ENCODE measurements around the gene ZNF283. TPM values are rescaled to one million over a fixed set of nuclear protein-coding genes. Genes with fewer than 3 reads are reported as not detected.

ZNF283 gene
- total and polyA plus RNA-seq, 3 experiments from 2014 or later = 2.7 to 6.3 (median 5.8) TPM

DNA sequence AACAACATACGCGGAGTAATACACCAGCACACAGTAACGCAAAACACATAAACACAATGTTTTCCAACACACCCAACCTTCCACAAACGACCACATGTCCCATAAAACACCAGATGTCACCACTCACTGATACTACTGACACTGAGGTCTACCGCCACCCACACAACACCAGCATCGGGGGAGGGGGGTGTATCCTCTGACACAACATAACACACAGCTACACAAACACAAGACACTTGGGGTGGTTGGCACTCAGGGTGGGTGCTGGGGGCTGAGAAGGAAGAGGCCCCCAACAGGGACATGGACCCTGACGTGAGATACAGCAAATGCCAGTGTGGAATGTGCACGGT, 44.8 kb upstream of the ZNF283 start:
- peak overlapping the region; percentile 23 to 93 (median 79) for H3K4me3 Mint-ChIP-seq
- DNase-seq = no peak
- Histone ChIP-seq H3K9me3 (ENCODE audit: low read length) (no peaks in the 10 kb centered on the region), H3K27ac (ENCODE audit: low read depth, low read length) (no peak overlapping the region), H3K4me3 (ENCODE audit: low read length) (no peak overlapping the region), H3K36me3 (ENCODE audit: insufficient read depth, low read length) (no peaks in the 10 kb centered on the region), H3K27me3 (ENCODE audit: insufficient read depth, low read length, poor library complexity, severe bottlenecking) (no peaks in the 10 kb centered on the region), H3K4me1 (ENCODE audit: insufficient read depth, low read length) (peaks cover 58% of the 10 kb centered on the region)
- ChIA-PET CTCF (interaction anchor here (1.0 to 3.2 kb wide), 3 partner anchors 17 to 113 kb away, joined by 3 to 12 read pairs (median 5); no protein-coding TSS in a partner anchor), POLR2A (no interaction called here)
- no peaks in the 10 kb centered on the region for H3K36me3 Mint-ChIP-seq
- H3K27me3 Mint-ChIP-seq = peaks cover 0 to 3% of the 10 kb centered on the region in 2 donors
- peak overlapping the region in 7 of 8 donors; percentile 13 to 94 (median 72) for H3K27ac Mint-ChIP-seq
- no peaks in the 10 kb centered on the region for H3K9me3 Mint-ChIP-seq
- H3K4me1 Mint-ChIP-seq = peaks cover 62 to 73% (median 70%) of the 10 kb centered on the region in 3 donors

DNA sequence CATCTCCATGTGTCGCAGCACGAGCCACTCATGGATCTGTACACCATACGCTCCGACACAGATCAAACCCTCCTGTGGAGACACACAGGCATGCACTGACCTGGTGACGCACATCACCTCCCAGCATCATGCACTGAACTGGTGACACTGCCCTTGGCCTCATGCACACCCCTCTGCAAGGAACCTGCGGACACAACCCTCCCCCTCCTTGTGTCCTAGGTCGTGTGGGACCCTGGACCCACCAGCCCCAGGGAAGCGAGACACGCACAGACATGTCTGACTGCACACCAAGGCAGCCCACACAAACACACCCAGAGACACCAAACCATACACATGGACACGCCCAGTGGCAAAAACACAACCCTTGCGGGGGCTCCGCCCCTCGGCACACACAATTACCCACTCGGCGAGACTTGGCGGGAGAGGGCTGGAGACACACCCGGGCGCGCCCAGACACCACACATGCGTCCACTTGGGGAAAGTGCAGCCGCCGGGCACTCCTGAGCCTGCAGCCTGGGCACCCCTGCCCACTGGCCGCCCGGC, 44.4 kb upstream of the ZNF283 start:
- no peaks in the 10 kb centered on the region for H3K9me3 Mint-ChIP-seq
- H3K4me1 Mint-ChIP-seq = peaks cover 57 to 69% (median 66%) of the 10 kb centered on the region in 3 donors
- H3K36me3 Mint-ChIP-seq = no peaks in the 10 kb centered on the region
- no peaks in the 10 kb centered on the region for H3K36me3 ChIP-seq (ENCODE audit: insufficient read depth, low read length)
- no peak overlapping the region for H3K27ac ChIP-seq (ENCODE audit: low read depth, low read length)
- peak overlapping the region; percentile 23 to 93 (median 79) for H3K4me3 Mint-ChIP-seq
- H3K4me3 ChIP-seq (ENCODE audit: low read length) = no peak overlapping the region
- peaks cover 53% of the 10 kb centered on the region for H3K4me1 ChIP-seq (ENCODE audit: insufficient read depth, low read length)
- peak overlapping the region in 7 of 8 donors; percentile 19 to 94 (median 72) for H3K27ac Mint-ChIP-seq
- POLR2A ChIA-PET = no interaction called here
- DNase-seq = peak in 3 of 5 donors; percentile 31 to 57 (median 42)
- no peaks in the 10 kb centered on the region for H3K27me3 ChIP-seq (ENCODE audit: insufficient read depth, low read length, poor library complexity, severe bottlenecking)
- peaks cover 0 to 3% of the 10 kb centered on the region in 2 donors for H3K27me3 Mint-ChIP-seq
- CTCF ChIA-PET = interaction anchor here (1.0 to 3.2 kb wide), 3 partner anchors 18 to 114 kb away, joined by 3 to 12 read pairs (median 5); no protein-coding TSS in a partner anchor
- H3K9me3 ChIP-seq (ENCODE audit: low read length) = no peaks in the 10 kb centered on the region

DNA sequence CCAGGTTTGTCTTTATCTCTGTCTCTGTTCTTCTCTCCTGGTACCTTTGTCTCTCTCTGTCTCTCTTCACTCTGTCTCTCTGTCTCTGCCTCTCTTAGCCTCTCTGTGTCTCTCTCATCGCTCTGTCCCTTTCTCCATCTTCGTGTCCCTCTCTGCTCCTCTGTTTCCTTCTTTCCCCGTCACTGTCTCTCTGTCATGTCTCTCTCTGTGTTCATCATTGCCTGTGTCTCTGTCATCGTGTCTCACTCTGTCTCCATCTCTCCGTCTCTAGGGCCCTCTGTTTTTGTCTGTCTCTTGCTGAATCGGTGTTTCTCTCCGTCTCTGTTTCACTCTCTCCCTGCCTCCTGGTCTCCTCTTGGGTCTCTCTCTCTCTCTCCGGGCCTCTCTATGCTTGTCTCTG, 43.5 kb upstream of the ZNF283 start:
- H3K4me3 ChIP-seq (ENCODE audit: low read length) = peak overlapping the region; percentile 9
- no peaks in the 10 kb centered on the region for H3K27me3 ChIP-seq (ENCODE audit: insufficient read depth, low read length, poor library complexity, severe bottlenecking)
- no peaks in the 10 kb centered on the region for H3K36me3 ChIP-seq (ENCODE audit: insufficient read depth, low read length)
- peaks cover 46% of the 10 kb centered on the region for H3K4me1 ChIP-seq (ENCODE audit: insufficient read depth, low read length)
- H3K4me3 Mint-ChIP-seq = peak overlapping the region in 5 of 7 donors; percentile 23 to 93 (median 67)
- H3K27ac ChIP-seq (ENCODE audit: low read depth, low read length) = peak overlapping the region; percentile 54
- peaks cover under 1 to 4% of the 10 kb centered on the region in 2 donors for H3K27me3 Mint-ChIP-seq
- no peaks in the 10 kb centered on the region for H3K36me3 Mint-ChIP-seq
- DNase-seq = no peak
- H3K9me3 ChIP-seq (ENCODE audit: low read length) = no peaks in the 10 kb centered on the region
- CTCF ChIA-PET = interaction anchor here (2.1 kb wide), 1 partner anchor 18 kb away, joined by 10 read pairs; no protein-coding TSS in a partner anchor
- H3K27ac Mint-ChIP-seq = peak overlapping the region; percentile 43 to 95 (median 78)
- no peaks in the 10 kb centered on the region for H3K9me3 Mint-ChIP-seq
- POLR2A ChIA-PET = no interaction called here
- H3K4me1 Mint-ChIP-seq = peaks cover 48 to 60% (median 57%) of the 10 kb centered on the region in 3 donors

DNA sequence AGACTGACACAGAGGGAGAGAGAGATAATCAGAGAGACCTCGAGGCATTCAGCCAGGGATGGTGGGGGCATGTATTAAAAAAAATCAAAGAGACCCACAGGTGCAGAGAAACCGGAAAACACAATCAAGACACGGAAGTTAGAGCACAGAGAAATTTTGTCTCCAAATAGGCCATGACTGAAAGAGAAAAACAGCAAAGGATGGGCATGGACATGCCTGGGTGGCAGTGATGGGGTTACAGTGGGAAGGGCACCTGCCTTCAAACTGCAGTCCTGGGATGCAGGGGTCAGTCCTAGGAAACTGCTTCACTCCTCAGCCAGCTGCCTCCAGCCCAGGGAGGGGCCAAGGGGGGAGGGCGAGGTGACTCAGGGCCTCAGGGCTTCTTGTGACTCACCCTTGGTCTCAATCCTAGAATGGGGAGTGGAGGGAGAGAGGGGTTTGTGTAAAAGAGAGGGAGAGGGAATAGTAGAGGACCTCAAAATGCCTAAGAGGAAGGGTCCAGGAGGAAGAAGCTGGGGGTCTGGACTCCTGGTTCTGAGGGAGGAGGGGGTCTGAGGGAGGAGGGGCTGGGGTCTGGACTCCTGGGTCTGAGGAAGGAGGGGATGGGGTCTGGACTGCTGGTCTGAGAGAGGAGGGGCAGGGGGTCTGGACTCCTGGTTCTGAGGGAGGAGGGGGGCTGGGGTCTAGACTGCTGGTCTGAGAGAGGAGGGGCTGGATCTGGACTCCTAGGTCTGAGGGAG, 42.7 kb upstream of the ZNF283 start:
- peak overlapping the region; percentile 9 for H3K4me3 ChIP-seq (ENCODE audit: low read length)
- no peaks in the 10 kb centered on the region for H3K9me3 Mint-ChIP-seq

DNA sequence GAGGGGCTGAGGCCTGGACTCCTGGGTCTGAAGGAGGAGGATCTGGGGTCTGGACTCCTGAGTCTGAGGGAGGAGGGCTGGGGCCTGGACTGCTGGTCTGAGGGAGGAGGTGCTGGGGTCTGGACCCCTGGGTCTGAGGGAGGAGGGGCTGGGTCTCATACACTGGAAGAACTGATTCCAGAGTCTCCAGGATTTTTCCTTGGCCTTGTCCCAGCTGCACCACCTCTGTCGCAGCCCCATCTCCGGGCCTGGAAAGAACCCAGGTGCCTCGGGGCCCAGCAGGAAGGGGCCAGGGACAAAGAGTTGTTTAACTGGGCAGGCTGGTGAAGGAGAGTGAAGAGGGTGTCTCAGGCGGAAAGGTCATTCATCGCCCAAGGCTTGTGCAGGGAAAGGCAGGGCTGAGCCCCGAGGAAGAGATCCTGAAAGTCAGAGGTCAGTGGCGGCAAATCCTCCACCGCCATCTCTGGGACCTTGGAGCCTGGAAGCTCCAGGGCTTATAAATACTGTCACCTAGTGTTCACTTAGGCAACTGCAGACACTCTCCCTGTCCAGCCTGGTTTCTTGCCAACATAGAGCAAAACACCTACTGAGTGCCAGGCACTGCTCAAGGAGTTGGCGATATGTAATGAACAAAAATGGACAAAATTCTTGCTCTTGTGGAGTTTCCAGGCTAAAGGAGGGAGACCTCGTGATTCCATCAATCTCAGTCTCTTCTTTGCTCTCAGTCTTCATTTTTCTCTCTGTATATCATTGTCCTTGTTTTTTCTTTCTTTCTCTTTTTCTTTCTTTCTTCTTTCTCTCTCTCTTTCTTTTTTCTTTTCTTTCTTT, 41.9 kb upstream of the ZNF283 start:
- Mint-ChIP-seq H3K27ac (peak overlapping the region in 7 of 8 donors; percentile 16 to 94 (median 78)), H3K9me3 (no peaks in the 10 kb centered on the region), H3K4me1 (peaks cover 36 to 45% (median 42%) of the 10 kb centered on the region in 3 donors), H3K4me3 (peak overlapping the region; percentile 17 to 93 (median 62)), H3K27me3 (peaks cover 14% of the 10 kb centered on the region in 2 donors), H3K36me3 (no peaks in the 10 kb centered on the region)
- H3K27me3 ChIP-seq (ENCODE audit: insufficient read depth, low read length, poor library complexity, severe bottlenecking) = no peaks in the 10 kb centered on the region
- H3K4me3 ChIP-seq (ENCODE audit: low read length) = no peak overlapping the region
- peak overlapping the region; percentile 54 for H3K27ac ChIP-seq (ENCODE audit: low read depth, low read length)
- DNase-seq = peak in 4 of 5 donors; percentile 40 to 68 (median 58)
- POLR2A ChIA-PET = interaction anchor here (0.6 to 1.0 kb wide), 3 partner anchors 40 to 1526 kb away, joined by 3 to 5 read pairs (median 3); no protein-coding TSS in a partner anchor
- CTCF ChIA-PET = interaction anchor here (0.6 to 2.1 kb wide), 9 partner anchors 10 to 119 kb away, joined by 3 to 25 read pairs (median 3); partner anchors contain the start of gene SMG9
- no peaks in the 10 kb centered on the region for H3K36me3 ChIP-seq (ENCODE audit: insufficient read depth, low read length)
- H3K9me3 ChIP-seq (ENCODE audit: low read length) = no peaks in the 10 kb centered on the region
- peaks cover 31% of the 10 kb centered on the region for H3K4me1 ChIP-seq (ENCODE audit: insufficient read depth, low read length)

More for the DNA sequence above, 42.7 kb upstream of the ZNF283 start:
- H3K36me3 ChIP-seq (ENCODE audit: insufficient read depth, low read length) = no peaks in the 10 kb centered on the region
- H3K27me3 ChIP-seq (ENCODE audit: insufficient read depth, low read length, poor library complexity, severe bottlenecking) = no peaks in the 10 kb centered on the region
- H3K9me3 ChIP-seq (ENCODE audit: low read length) = no peaks in the 10 kb centered on the region
- Mint-ChIP-seq H3K4me1 (peaks cover 43 to 52% (median 50%) of the 10 kb centered on the region in 3 donors), H3K36me3 (no peaks in the 10 kb centered on the region), H3K27ac (peak overlapping the region; percentile 63 to 95 (median 89)), H3K27me3 (peaks cover 7 to 8% of the 10 kb centered on the region in 2 donors), H3K4me3 (peak overlapping the region; percentile 2 to 93 (median 68))
- H3K27ac ChIP-seq (ENCODE audit: low read depth, low read length) = peak overlapping the region; percentile 54
- CTCF ChIA-PET = interaction anchor here (0.6 to 2.1 kb wide), 9 partner anchors 9 to 118 kb away, joined by 3 to 25 read pairs (median 3); partner anchors contain the start of gene SMG9
- POLR2A ChIA-PET = interaction anchor here (0.6 to 1.0 kb wide), 3 partner anchors 11 to 164 kb away, joined by 3 to 8 read pairs (median 5); no protein-coding TSS in a partner anchor
- peaks cover 38% of the 10 kb centered on the region for H3K4me1 ChIP-seq (ENCODE audit: insufficient read depth, low read length)
- peak in 4 of 5 donors; percentile 18 to 66 (median 40) for DNase-seq

DNA sequence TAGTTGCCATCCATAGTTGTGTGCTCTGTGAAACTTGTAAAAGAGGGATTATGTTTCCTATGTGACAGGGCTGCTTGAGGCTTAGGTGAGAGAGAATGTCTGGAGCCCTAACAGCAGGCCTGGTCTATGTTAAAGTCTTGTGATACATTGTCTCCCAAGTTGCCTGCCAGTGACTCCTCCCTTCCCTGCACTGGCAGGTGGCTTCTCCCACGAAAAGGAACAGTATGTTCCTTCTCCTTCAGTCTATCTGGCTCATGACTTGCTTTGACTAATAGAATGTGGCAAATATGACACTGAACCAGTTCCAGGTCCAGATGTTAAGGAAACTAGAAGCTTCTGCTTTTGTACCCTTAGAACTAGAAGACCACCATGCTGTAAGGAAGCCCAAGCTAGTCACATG, 40.5 kb upstream of the ZNF283 start:
- no peak for DNase-seq
- H3K27ac Mint-ChIP-seq = no peak overlapping the region
- H3K27me3 ChIP-seq (ENCODE audit: insufficient read depth, low read length, poor library complexity, severe bottlenecking) = no peaks in the 10 kb centered on the region
- ChIA-PET POLR2A (no interaction called here), CTCF (interaction anchor here (1.3 to 1.4 kb wide), 2 partner anchors 23 to 41 kb away, joined by 3 to 4 read pairs; no protein-coding TSS in a partner anchor)
- no peak overlapping the region for H3K27ac ChIP-seq (ENCODE audit: low read depth, low read length)
- H3K4me1 Mint-ChIP-seq = peaks cover 28 to 33% (median 33%) of the 10 kb centered on the region in 3 donors
- H3K36me3 Mint-ChIP-seq = no peaks in the 10 kb centered on the region
- H3K36me3 ChIP-seq (ENCODE audit: insufficient read depth, low read length) = no peaks in the 10 kb centered on the region
- H3K9me3 ChIP-seq (ENCODE audit: low read length) = no peaks in the 10 kb centered on the region
- peaks cover 22% of the 10 kb centered on the region for H3K4me1 ChIP-seq (ENCODE audit: insufficient read depth, low read length)
- H3K27me3 Mint-ChIP-seq = peaks cover 14 to 18% of the 10 kb centered on the region in 2 donors
- no peak overlapping the region for H3K4me3 ChIP-seq (ENCODE audit: low read length)
- H3K9me3 Mint-ChIP-seq = no peaks in the 10 kb centered on the region
- H3K4me3 Mint-ChIP-seq = no peak overlapping the region

DNA sequence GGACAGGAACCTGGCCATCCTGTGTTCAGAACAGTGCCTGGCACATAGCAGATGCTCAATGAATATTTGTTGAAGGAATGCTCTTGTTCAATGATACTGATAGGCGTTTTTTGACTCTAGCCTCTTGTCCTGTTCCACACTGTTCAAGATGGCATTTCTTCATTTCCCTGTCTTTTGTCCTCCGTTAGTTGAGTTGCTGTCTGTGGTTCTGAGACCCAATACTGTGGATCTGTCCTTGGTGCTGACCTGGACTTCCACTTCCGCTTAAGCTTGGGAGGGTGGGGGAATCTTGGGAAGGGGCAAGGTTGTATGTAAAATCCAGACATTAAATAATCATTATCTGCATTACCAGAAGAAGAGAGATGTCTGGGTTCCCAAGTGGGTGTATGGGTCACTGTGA, 38.1 kb upstream of the ZNF283 start:
- no peak overlapping the region for H3K4me3 ChIP-seq (ENCODE audit: low read length)
- POLR2A ChIA-PET = no interaction called here
- CTCF ChIA-PET = interaction anchor here (1.4 kb wide), 1 partner anchor 24 kb away, joined by 3 read pairs; no protein-coding TSS in a partner anchor
- no peaks in the 10 kb centered on the region for H3K9me3 Mint-ChIP-seq
- no peaks in the 10 kb centered on the region for H3K27me3 ChIP-seq (ENCODE audit: insufficient read depth, low read length, poor library complexity, severe bottlenecking)
- H3K4me1 Mint-ChIP-seq = peaks cover 11 to 14% (median 14%) of the 10 kb centered on the region in 3 donors
- DNase-seq = no peak
- H3K4me3 Mint-ChIP-seq = no peak overlapping the region
- no peaks in the 10 kb centered on the region for H3K36me3 Mint-ChIP-seq
- H3K4me1 ChIP-seq (ENCODE audit: insufficient read depth, low read length) = peaks cover 12% of the 10 kb centered on the region
- no peaks in the 10 kb centered on the region for H3K9me3 ChIP-seq (ENCODE audit: low read length)
- H3K36me3 ChIP-seq (ENCODE audit: insufficient read depth, low read length) = no peaks in the 10 kb centered on the region
- no peak overlapping the region for H3K27ac Mint-ChIP-seq
- peaks cover 20 to 27% of the 10 kb centered on the region in 2 donors for H3K27me3 Mint-ChIP-seq
- no peak overlapping the region for H3K27ac ChIP-seq (ENCODE audit: low read depth, low read length)

Data from CD8-positive, alpha-beta memory T cell (primary cell).